Common myeloid progenitor, CD34-positive (primary cell): ENCODE results near the gene BMP8A.
"Not testable (repeated sequence)": the region's sequence is repeated elsewhere in the genome, so short reads cannot be mapped to it uniquely, and the experiment has no call there.

ENCODE experiments used
- CTCF ChIA-PET: fragments of 350-600 bp; sonication (Branson Sonifier 250); formaldehyde crosslinking; loops from one replicate; lab custom pipeline; 2021; ENCODE audit warnings: antibody characterized with exemption; lab: Charles Lee
- POLR2A ChIA-PET: fragments of 350-600 bp; sonication (Branson Sonifier 250); formaldehyde crosslinking; loops from one replicate; lab custom pipeline; 2021; ENCODE audit warnings: antibody characterized with exemption; lab: Charles Lee
- DNase-seq, 3 donors: peaks; one replicate each; pipeline versions ENCODE4 v3.0.0 to v3.0.0-alpha.2; 2013
- H3K27ac ChIP-seq, 2 experiments: 1 replicate in 1 of 2; 2 replicates in 1 of 2; pipeline ENCODE4 v1.7.0; 2013; ENCODE audit warnings: inconsistent platforms in 2 of 2, low read length in 2 of 2, mild to moderate bottlenecking in 2 of 2, low read depth in 1 of 2, moderate library complexity in 1 of 2; ENCODE audit not compliant: severe bottlenecking in 2 of 2, insufficient read depth in 1 of 2, poor library complexity in 1 of 2
- H3K27me3 ChIP-seq, 5 experiments: replicated peaks in 2 of 5; 1 replicate in 3 of 5; 2 replicates in 2 of 5; pipeline versions ENCODE4 v1.6.1 to v1.7.0; 2013; ENCODE audit warnings: low read length in 4 of 5, mild to moderate bottlenecking in 2 of 5, moderate library complexity in 2 of 5, inconsistent platforms in 1 of 5; ENCODE audit not compliant: insufficient read depth in 5 of 5, control insufficient read depth in 4 of 5
- H3K36me3 ChIP-seq, 4 experiments: 1 replicate in 2 of 4; 2 replicates in 2 of 4; pipeline versions ENCODE4 v1.6.1 to v1.7.0; 2013; ENCODE audit warnings: low read length in 3 of 4, control low read depth in 1 of 4, mild to moderate bottlenecking in 1 of 4; ENCODE audit not compliant: control insufficient read depth in 4 of 4, insufficient read depth in 4 of 4
- H3K4me1 ChIP-seq, 4 experiments: 1 replicate in 3 of 4; 2 replicates in 1 of 4; pipeline versions ENCODE4 v1.6.1 to v1.7.1; 2013; ENCODE audit warnings: low read length in 3 of 4, mild to moderate bottlenecking in 3 of 4, control low read depth in 1 of 4, inconsistent platforms in 1 of 4, moderate library complexity in 1 of 4; ENCODE audit not compliant: control insufficient read depth in 4 of 4, insufficient read depth in 4 of 4; ENCODE audit errors: control extremely low read depth in 1 of 4
- H3K4me3 ChIP-seq, 7 experiments: 1 replicate in 4 of 7; 2 replicates in 3 of 7; pipeline versions ENCODE4 v1.5.1 to v1.7.0; 2013; ENCODE audit warnings: mild to moderate bottlenecking in 7 of 7, low read length in 6 of 7, moderate library complexity in 6 of 7, inconsistent platforms in 2 of 7, low read depth in 2 of 7, control low read depth in 1 of 7; ENCODE audit not compliant: insufficient read depth in 4 of 7, control insufficient read depth in 1 of 7; ENCODE audit errors: extremely low read depth in 1 of 7
- H3K9me3 ChIP-seq, 5 experiments: 1 replicate in 4 of 5; 2 replicates in 1 of 5; pipeline versions ENCODE4 v1.6.1 to v1.7.1; 2013; ENCODE audit warnings: low read length in 4 of 5, mild to moderate bottlenecking in 2 of 5, inconsistent platforms in 1 of 5, low read depth in 1 of 5, moderate library complexity in 1 of 5; ENCODE audit not compliant: control insufficient read depth in 4 of 5, insufficient read depth in 2 of 5; ENCODE audit errors: control extremely low read depth in 1 of 5
- WGBS: methylation state at CpG from one replicate; pipeline ENCODE4 v1.1.5; 2013; ENCODE audit not compliant: insufficient coverage; 5-methylcytosine and 5-hydroxymethylcytosine counted together

BMP8A gene

DNA sequence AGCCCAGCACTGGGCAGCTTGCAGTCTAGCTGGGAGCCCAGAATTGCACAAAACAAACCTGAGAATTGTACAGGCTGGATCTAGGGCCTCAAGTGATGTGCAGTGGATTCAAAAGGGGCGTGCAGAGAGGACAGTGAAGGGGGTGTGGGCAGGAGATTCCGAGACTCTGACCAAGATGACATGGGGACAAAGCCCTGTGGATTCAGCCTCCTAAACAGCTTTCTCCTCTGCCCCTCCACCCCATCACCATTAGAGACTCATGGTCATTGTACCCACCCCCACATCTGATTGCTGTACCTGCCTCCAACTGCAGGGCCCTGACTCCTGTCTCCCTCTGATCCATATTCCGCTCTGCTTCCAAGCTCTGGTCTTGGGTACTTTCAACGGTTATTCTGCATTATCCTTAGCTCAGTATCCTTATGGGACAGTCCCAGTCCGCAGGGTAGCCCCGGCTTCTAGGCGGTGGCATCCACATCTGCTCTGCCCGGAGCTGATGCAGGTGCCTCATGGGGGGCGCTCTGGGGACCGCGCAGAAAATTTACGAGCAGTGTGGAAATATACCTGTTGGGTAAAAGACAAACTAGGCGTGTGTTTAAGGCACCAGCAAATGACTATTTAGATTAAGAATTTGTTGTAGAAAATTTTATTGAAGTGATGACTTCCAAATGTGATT lies 1.7 kb upstream of the BMP8A start:
- H3K4me3 ChIP-seq, result no peak overlapping the region
- H3K36me3 ChIP-seq, result peaks cover 13 to 33% (median 24%) of the 10 kb centered on the region in 4 experiments
- H3K27ac ChIP-seq, result no peak overlapping the region
- peak in 1 of 3 donors; percentile 6 for DNase-seq
- ChIA-PET CTCF (interaction anchor here (0.7 to 1.5 kb wide), 4 partner anchors 9 to 49 kb away, joined by 3 to 4 read pairs (median 3); no protein-coding TSS in a partner anchor), POLR2A (interaction anchor here (0.7 kb wide), 1 partner anchor 117 kb away, joined by 3 read pairs; no protein-coding TSS in a partner anchor)
- peaks cover 0 to 47% (median 11%) of the 10 kb centered on the region in 5 experiments for H3K27me3 ChIP-seq
- H3K4me1 ChIP-seq, result peaks cover 0 to 12% (median 8%) of the 10 kb centered on the region in 4 experiments
- 75% methylated on average over 11 of the region's 13 CpGs for WGBS
- H3K9me3 ChIP-seq, result no peaks in the 10 kb centered on the region

DNA sequence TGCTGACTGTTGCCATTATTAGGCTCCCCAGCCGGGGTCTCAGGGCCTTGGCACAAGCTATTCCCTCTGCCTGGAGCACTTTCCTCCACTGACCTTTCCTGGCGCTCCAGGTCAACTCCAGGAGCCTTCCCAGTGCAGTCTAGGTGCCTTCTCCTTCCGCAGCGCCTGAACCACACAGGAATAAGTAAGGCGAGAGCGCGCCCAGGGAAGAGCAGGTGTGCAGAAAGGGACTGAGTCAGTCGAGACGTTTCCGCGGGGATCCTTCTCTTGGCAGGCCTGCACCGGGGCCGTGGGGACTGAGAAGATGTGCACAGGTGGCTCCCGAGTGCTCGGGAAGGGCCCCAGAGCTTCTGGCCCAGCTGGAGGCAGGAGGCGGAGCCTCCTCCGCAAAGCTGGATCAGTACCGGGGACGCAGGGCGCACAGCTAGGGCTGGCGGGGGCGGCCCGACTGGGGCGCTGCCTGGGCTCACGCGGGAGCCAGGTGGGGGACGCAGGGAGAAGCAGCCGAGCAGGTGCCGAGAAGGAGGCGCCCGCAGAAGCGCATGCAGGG lies 765 bp upstream of the BMP8A start:
- WGBS, result 19% methylated on average over 24 of the region's 32 CpGs
- H3K27me3 ChIP-seq, result peaks cover 0 to 47% (median 11%) of the 10 kb centered on the region in 5 experiments
- peak overlapping the region in 6 of 7 experiments; percentile 19 to 72 (median 53) for H3K4me3 ChIP-seq
- H3K27ac ChIP-seq, result no peak overlapping the region
- ChIA-PET CTCF (interaction anchor here (1.5 kb wide), 1 partner anchor 27 kb away, joined by 3 read pairs; no protein-coding TSS in a partner anchor), POLR2A (no interaction called here)
- peaks cover 0 to 12% (median 8%) of the 10 kb centered on the region in 4 experiments for H3K4me1 ChIP-seq
- no peak for DNase-seq
- H3K36me3 ChIP-seq, result peaks cover 8 to 23% (median 16%) of the 10 kb centered on the region in 4 experiments
- H3K9me3 ChIP-seq, result no peaks in the 10 kb centered on the region

DNA sequence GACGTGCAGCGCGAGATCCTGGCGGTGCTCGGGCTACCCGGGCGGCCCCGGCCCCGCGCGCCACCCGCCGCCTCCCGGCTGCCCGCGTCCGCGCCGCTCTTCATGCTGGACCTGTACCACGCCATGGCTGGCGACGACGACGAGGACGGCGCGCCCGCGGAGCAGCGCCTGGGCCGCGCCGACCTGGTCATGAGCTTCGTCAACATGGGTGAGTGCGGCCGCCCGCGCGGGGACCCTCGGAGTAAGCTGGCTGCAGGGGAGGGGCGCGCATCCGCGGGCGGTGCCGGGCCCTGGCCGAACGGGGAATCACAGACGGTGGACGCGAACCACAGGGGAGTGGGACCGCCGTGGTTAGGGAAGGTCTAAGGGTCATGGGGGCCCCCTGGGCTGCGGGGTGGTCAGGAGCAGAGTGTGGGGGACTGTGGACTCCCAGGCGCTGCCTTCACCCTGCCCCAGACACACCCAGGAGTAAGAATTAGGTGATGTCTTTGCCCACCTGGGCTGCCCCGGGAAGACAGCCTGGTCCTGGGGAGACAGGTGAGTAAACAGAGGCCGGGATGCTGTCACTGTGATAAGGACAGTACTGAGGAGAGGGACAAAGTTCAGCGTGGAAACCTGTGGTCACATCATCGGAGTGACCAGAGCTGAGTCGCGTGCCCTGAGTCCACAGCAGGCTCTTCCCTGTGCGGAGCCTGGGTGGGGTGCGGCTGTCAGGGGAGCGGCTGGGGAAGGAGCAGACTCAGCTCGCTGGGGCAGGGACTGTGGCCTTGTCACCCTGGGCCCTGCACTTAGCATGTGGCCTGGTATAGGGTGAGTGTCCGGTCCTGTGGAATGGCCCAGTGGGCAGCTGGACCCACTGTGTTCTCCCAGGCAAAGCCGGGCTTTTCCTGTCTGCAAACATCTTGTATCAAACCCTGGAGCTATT lies 944 bp downstream of the BMP8A start:
- peak overlapping the region in 2 of 7 experiments; percentile 61 to 72 for H3K4me3 ChIP-seq
- H3K27me3 ChIP-seq, result peaks cover 0 to 47% (median 11%) of the 10 kb centered on the region in 5 experiments
- peak in 1 of 3 donors; percentile 9 for DNase-seq
- 19% methylated on average over 35 of the region's 67 CpGs for WGBS
- POLR2A ChIA-PET, H3K27ac ChIP-seq, H3K9me3 ChIP-seq, H3K36me3 ChIP-seq: not testable (repeated sequence)
- peaks cover 0 to 12% (median 9%) of the 10 kb centered on the region in 4 experiments for H3K4me1 ChIP-seq
- CTCF ChIA-PET, result interaction anchor here (2.3 kb wide), 1 partner anchor 47 kb away, joined by 10 read pairs; no protein-coding TSS in a partner anchor

DNA sequence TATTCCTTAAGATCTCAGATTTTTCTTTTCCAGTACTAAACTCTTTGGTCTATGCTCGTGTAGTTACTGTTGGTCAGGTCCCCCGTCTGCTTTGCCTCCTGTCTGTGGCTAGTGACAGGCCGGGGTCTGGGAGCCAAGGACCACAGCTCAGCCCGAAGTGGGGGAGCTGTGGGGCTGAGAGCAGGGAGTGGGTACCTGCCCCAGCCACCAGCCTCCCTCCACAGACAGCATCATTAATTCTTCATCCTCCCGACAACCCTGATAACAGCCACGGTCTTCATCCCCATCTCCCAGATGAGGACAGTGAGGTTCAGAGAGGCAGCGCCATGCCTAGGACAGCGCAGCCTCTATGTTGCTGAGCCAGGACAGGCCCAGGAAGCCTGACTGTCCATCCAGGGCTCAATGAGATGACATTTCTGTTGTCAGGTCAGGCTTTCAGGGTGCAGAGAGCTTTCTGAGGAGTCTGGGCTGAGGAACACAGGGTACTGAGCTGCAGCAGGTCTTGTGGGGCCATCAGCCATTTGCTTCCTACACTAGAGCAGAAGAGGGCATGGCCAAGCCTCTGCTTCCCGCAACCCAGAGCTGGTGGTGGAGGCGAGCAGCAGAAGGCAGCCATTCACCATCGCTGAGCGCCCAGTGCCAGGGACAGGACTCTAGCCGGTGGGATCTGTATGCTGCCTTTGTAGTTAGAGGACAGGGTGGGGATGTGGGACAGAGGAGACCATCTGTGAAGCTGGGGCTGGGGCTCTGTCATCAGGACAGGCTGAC lies 1.8 kb downstream of the BMP8A start:
- DNase-seq, POLR2A ChIA-PET, H3K36me3 ChIP-seq, H3K27ac ChIP-seq, H3K4me3 ChIP-seq, H3K9me3 ChIP-seq: not testable (repeated sequence)
- H3K4me1 ChIP-seq, result peaks cover 0 to 15% (median 12%) of the 10 kb centered on the region in 4 experiments
- WGBS, result 93% methylated on average over 8 of the region's 13 CpGs
- CTCF ChIA-PET, result interaction anchor here (2.3 kb wide), 1 partner anchor 46 kb away, joined by 10 read pairs; no protein-coding TSS in a partner anchor
- H3K27me3 ChIP-seq, result peaks cover 0 to 47% (median 11%) of the 10 kb centered on the region in 5 experiments

DNA sequence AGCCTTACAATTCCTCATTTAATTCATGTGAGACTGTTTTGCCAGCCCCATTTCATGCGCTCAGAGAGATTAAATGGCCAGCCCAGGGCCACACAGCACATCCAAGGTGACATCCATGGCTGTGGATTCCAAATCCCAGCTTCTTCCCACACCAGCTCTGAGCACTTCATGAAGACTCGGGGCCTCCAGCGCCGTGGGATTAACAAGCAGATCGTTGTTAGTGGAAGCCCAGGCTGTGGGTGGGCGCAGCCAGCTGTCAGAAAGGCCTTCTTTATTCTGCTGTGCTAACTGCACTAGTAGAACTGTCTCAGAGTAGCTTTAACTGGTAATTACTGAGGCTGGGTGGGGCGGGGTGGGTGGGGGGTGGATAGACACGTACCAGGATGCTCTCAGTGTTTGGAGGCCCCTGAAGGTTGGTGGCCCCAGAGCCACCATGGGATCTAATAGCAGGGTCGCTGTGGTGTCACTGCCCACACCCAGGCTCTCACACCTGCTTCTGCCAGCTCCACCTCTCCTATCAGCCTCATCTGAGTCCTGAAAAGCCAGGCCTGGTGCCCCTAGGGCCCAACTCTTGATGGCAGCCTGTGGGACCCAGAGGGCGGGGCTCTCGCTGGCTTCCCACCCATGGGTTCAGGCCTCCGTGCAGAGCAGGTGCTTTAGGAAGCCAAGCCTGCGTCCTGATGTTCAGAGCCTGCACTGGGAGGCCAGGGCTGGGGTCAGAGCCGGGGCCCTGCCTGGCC lies 3.4 kb downstream of the BMP8A start:
- Histone ChIP-seq H3K4me3 (no peak overlapping the region), H3K27me3 (peaks cover 0 to 46% (median 11%) of the 10 kb centered on the region in 5 experiments), H3K9me3 (no peaks in the 10 kb centered on the region), H3K36me3 (no peaks in the 10 kb centered on the region), H3K4me1 (peaks cover 0 to 15% (median 12%) of the 10 kb centered on the region in 4 experiments), H3K27ac (no peak overlapping the region)
- ChIA-PET POLR2A (no interaction called here), CTCF (interaction anchor here (2.3 kb wide), 1 partner anchor 45 kb away, joined by 10 read pairs; no protein-coding TSS in a partner anchor)
- DNase-seq, result no peak
- 94% methylated on average over 12 of the region's 14 CpGs for WGBS

DNA sequence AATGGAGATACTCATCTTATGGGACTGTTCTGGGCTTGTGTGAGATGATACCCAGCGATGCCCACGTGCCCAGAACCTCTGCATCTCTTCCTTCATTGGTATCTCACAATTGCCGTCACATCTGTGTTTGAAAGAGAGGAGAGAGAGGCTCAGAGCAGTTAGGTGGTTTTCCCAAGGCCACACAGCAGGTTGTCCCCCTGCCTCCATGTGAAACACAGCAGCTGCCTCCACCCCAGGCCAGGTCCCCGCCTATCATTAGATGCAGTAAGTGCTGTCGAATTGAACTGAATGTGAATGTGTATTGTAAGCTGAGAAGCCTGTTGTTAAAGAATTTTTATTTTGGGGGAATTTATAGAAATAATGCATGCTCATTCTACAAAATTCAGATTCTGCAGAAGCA lies 5.1 kb downstream of the BMP8A start:
- H3K27ac ChIP-seq, H3K9me3 ChIP-seq, POLR2A ChIA-PET, H3K36me3 ChIP-seq, CTCF ChIA-PET, DNase-seq, H3K4me1 ChIP-seq, H3K4me3 ChIP-seq: not testable (repeated sequence)
- H3K27me3 ChIP-seq, result peaks cover 0 to 29% (median 8%) of the 10 kb centered on the region in 5 experiments
- WGBS, result 100% methylated on average over 1 of the region's 5 CpGs
